SHP77 treated with DMSO at 0.1 percent for 48 hours (cell line): ENCODE data around the gene GMDS.

Experiments used
- DNase-seq: peaks from one replicate; lab custom pipeline; 2025; lab: John Stamatoyannopoulos, UW

The GMDS gene

GRCh38 chr6:1800845-1801244 is 444.6 kb downstream of the GMDS start:
- DNase-seq, result no peak

DNA sequence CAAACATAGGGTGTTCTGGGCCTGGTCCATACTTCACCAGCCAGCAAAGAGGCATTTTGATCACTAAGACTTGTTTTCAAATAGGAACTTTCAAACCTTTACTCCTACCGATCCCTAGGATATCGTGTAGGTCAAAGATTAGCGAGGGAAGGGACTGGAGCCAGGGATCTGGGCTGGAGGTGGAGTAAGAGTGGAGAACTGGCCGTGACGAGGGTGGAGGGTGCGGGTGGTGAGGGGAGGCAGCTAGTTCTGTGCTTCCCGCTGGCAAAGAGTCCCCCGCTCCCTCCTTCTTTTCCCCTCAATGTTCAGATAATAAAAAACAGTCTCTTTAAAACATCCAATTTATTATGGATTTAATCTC is 446.5 kb downstream of the GMDS start:
- no peak for DNase-seq

GRCh38 chr6:1798303-1798964 is 447.0 kb downstream of the GMDS start:
- no peak for DNase-seq

DNA sequence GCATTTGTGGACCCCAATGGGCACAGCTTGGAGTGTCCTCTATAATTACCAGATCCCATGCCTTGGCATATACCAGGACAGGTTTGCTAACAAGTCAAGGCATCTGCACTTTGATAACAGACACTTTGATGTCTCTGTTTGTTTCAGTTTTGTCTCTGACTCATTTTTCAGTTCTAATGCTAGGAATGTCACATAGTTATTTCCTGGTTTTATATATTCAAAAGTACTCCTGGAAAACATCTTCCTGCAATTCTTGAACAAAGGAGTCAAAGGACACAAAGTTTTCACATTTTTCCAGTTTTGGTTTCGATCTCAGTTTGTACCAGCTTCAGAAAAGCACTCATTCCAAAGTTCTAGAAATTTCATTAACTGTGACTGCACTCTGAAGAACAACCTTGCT is 447.6 kb downstream of the GMDS start:
- no peak for DNase-seq

DNA sequence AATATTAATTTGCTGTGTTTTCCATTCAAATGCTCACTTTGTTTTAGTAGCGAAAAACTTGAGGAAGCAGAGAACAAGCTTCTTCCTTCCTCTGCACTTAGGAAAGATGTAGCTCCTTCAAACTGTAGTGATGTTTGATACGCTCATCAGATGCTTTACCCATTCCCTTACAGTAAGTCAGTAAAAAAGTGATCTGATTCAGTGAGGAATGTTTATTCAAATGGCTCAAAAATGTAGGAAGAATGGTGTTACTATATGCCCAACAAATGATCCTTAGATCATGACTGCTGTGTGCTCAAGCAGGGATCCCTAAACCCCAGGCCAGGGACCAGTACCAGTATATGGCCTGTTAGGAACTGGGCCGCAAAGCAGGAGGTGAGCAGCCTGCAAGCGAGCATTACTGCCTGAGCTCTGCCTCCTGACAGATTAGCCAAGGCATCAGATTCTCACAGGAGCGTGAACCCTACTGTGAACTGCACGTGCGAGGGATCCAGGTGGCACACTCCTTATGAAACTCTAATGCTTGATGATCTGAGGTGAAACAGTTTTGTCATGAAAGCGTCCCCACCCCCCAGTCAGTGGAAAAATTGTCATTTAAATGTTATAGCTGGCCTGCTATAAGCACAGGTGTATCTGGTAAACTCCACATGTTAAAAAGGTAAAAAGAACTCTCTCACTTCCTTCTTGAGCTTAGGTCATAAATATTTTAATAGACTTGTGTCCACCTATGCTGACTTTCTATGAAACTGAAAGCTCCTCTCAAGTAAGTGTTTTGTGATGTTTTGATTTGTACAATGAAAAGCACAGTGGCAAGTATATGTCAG is 448.5 kb downstream of the GMDS start:
- no peak for DNase-seq

DNA sequence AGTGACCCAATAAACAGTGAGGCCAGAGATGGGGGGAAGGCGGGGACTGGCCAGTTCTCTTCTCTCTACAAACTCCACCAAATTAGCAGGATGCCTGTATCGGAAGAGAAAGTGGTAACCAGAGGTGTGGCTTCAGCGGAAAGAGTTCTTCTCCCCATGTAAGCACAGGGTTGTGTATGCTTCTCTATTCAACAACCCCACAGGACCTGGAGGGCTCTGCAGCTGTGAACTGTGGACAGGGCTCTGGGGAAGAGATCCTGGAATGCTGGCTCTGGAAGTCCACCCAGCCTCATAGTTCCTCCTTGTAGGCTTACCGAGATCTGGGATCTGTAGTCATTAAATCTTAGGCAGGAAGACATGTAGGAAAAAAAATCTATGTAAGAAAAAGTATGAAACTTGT is 449.5 kb downstream of the GMDS start:
- DNase-seq, result no peak

DNA sequence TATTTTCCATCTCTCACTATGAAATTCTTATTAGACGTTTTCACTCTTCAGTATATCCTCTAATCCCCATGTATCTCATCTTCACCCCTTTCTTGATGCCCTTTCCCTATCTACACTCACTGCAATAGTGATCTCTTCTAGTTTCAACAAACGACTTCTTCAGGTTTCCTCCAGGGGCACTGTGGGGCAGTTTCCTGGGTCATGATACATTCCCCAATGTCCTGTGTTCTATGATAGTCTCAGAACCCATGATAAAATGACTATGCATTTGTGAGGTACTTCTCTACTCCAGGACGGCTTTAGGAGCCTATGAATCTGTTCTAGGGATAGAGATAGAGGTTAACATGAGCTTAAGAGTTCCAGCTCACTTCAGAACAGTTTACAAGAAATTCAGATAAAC is 452.4 kb downstream of the GMDS start:
- no peak for DNase-seq

- DNase-seq, result no peak
Measured at GRCh38 chr6:1790684-1791083, 454.7 kb downstream of the GMDS start.

GRCh38 chr6:1789092-1789491 is 456.3 kb downstream of the GMDS start:
- DNase-seq, result no peak

DNA sequence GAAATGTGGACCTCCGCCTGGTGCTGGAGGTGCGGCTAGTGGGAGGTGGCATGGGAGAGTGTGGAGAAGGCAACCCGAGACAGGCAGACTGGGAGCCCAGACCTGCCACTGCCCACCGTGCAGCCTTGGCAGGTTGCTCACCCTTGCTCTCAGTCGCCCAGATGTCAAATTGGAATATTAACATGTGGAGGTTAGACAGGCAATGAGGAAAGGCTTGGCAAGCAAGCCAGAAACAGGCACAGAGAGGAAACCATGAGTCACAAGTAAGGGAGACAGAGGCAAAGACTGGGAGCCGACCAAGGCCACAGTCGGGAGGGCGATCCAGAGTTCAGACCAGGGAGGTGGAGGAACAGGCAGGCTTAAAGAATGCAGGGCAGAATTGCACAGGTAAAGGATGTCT is 457.5 kb downstream of the GMDS start:
- DNase-seq, result no peak

- DNase-seq, result no peak
Measured at GRCh38 chr6:1786455-1787453, 458.7 kb downstream of the GMDS start.

DNA sequence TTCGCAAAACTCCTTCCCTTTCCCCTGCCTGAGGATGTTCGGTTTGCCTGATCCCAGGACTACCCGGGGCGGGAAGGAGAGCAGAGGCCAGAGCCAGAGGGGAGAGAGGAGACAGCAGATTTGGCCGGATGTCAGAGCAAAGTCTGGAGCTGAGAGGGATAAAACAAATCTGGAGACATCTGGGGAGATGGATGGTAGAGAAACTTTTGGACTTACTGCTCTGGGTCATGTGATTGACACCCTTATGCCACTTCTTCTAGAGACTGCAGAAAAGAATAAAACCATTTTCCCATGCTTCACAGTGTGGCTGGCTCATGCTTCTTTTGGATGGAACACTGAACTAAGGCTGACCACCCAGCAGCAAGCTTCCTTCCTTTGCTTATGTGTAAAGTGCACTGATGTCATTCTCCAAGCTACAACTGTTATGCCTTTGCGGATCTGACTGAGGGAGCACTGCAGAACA is 461.0 kb downstream of the GMDS start:
- DNase-seq, result no peak

DNA sequence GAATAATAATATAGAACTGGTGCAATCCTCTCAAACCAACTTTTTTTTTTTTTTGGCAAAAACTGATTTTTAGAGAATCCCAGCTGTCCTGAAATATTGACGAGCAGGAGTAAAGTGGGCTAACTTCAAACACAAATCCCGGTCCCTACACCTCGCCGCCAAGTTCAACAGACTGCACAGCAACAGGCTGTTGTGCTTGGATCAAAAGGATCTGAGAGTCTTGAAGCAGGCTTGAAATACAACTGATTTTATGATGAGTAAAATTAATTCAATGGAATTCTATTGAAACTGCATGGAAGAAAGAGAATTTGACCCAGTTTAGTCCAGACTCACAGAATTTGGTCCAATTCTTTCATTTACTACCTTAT is 463.6 kb downstream of the GMDS start:
- DNase-seq, result no peak

GRCh38 chr6:1781152-1781816 is 464.1 kb downstream of the GMDS start:
- no peak for DNase-seq

DNA sequence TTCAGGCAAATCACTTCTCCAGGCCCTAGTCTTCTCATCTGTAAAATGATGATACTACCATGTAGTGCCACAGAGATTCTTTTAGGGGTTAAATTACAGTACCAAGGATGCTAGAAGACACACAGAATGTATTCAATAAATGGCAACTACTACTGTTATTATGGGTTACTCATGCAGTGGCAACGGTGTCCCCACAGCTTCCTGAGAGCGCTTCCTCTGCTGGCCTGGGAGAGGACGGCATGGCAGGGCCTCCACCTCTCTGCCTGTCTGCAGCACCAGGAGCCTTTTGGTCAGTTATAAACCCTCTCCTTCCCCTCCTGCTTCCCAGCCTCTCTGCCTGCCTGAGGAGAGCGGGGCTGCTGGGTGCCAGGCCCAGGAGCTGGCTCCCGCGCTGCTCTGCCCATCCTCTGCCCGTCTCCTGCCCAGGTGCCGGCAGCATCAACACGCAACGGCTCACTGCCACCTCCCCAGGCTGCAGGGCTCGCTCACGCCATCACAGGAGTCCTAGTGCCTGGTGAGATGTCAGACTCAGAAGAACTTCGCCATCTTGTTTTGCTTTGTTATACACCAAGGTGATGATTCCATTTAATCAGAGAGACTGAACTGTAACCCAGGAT is 465.0 kb downstream of the GMDS start:
- no peak for DNase-seq

- DNase-seq, result no peak
Measured at GRCh38 chr6:1778686-1779235, 466.6 kb downstream of the GMDS start.

DNA sequence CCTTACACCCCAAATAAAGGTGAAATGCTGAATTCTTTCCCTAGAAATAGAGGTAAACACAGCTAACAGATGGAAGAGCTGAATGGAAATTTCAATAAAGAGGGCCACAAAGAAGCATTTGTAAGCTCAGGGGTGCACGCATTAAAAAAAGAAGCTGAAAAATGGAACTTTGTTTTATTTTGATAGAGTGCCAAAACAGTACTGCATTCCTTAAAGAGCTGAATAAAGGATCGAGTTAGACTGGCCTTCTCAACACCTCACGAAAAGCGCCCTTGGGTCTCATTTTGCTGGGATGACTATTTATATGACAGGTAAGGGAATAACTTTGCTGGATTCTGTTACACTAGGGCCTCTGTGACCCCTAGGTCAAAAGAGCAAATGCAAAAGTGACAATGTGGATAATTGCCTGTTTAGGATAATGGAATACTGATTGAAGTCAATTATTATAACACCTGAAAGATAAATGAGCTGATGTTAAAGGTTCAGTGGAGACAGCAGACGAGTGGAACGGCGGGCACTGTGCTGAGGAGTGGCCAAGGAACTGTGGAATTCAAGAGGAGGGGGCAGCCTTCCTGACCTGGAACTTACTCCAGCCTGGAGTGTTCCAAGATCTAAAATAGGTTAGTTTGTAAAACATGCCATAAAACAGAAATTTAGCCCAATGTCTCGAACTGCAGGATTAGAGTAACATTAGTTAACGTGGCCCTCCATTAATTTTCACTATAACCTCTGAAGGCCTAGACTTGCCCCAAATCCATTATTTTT is 467.3 kb downstream of the GMDS start:
- no peak for DNase-seq

GRCh38 chr6:1775441-1775840 is 470.0 kb downstream of the GMDS start:
- DNase-seq, result no peak

DNA sequence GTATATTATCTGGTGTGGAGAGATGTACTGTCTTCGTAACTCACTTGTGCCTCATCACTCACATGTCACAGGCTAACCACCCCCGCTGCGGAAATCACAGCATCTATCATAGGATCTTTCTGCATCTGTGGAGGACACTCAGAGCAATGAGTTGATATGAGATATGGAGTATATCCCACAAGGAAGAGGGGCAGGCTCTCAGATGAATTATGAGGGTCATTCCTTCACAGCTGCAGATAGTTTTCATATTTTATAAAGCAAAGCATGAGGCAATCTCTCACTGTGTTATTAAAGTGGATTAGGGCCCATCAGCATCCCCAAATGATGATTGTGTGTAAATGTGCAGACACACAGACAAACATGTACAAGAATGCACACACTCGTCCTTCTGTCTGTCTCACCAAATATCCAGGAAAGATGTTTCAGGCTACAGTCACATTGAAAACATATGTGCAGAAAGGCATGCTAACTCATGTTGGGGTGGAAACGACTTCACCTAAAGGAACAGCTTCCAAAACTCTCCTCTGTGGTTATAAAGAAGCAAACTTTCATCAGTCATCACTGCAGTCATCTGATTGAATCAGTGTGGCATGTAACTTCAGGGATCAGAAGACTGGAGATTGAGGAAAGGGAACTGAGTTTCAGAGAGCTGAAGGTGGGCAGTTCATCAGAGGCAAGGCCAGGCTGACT is 471.0 kb downstream of the GMDS start:
- no peak for DNase-seq

- no peak for DNase-seq
Measured at GRCh38 chr6:1773700-1774099, 471.7 kb downstream of the GMDS start.
